GM23338 (cell line): ENCODE measurements around the gene MRPS26. TPM values are rescaled to one million over a fixed set of nuclear protein-coding genes. Genes with fewer than 3 reads are reported as not detected.

Source experiments
- ATAC-seq: fragments of 200-7000 bp; cut with Tn5 transposase; 3 replicates; pipeline ENCODE4 v1.9.1; 2020
- DNase-seq: peaks from one replicate; pipeline ENCODE4 v3.0.0-alpha.2; 2015; ENCODE audit warnings: low spot score
- H2AFZ ChIP-seq: fragments of 200-600 bp; sonication (generic); 2 replicates; pipeline ENCODE4 v1.8.0; 2016; ENCODE audit warnings: antibody characterized with exemption, mild to moderate bottlenecking, moderate library complexity
- H3F3A ChIP-seq: fragments of 200-600 bp; sonication (generic); replicated peaks from 2 replicates; pipeline ENCODE4 v1.8.0; 2017; ENCODE audit warnings: antibody characterized with exemption, mixed run types, low read depth
- H3K27ac ChIP-seq: fragments of 200-600 bp; sonication (generic); 2 replicates; pipeline ENCODE4 v1.6.1; 2016; ENCODE audit warnings: low read depth
- H3K27me3 ChIP-seq: fragments of 200-600 bp; sonication (generic); 2 replicates; pipeline ENCODE4 v1.8.0; 2016; ENCODE audit warnings: mild to moderate bottlenecking, mixed run types, moderate library complexity; ENCODE audit not compliant: insufficient read depth
- H3K36me3 ChIP-seq: fragments of 200-600 bp; sonication (generic); 2 replicates; pipeline ENCODE4 v1.8.0; 2016; ENCODE audit warnings: mild to moderate bottlenecking; ENCODE audit not compliant: insufficient read depth
- H3K4me1 ChIP-seq: fragments of 200-600 bp; sonication (generic); 2 replicates; pipeline ENCODE4 v1.8.0; 2016; ENCODE audit warnings: mild to moderate bottlenecking, moderate library complexity; ENCODE audit not compliant: insufficient read depth
- H3K4me2 ChIP-seq: fragments of 200-600 bp; sonication (generic); 2 replicates; pipeline ENCODE4 v1.7.1; 2017; ENCODE audit warnings: mixed run types
- H3K4me3 ChIP-seq: fragments of 200-600 bp; sonication (generic); 2 replicates; pipeline ENCODE4 v1.6.1; 2016; ENCODE audit warnings: mixed run types
- H3K79me2 ChIP-seq: fragments of 200-600 bp; sonication (generic); replicated peaks from 2 replicates; pipeline ENCODE4 v1.8.0; 2017; ENCODE audit warnings: mild to moderate bottlenecking; ENCODE audit not compliant: insufficient read depth
- H3K9me2 ChIP-seq: fragments of 200-600 bp; sonication (generic); 2 replicates; pipeline ENCODE4 v1.8.0; 2017; ENCODE audit not compliant: insufficient read depth
- H4K20me1 ChIP-seq: fragments of 200-600 bp; sonication (generic); replicated peaks from 2 replicates; pipeline ENCODE4 v1.8.0; 2017; ENCODE audit warnings: mild to moderate bottlenecking; ENCODE audit not compliant: insufficient read depth
- H3K27ac Mint-ChIP-seq: 2 replicates; pipeline ENCODE4 v1.8.0; 2020; ENCODE audit warnings: inconsistent platforms, mild to moderate bottlenecking, moderate library complexity, mixed read lengths
- H3K27me3 Mint-ChIP-seq: 3 replicates; pipeline ENCODE4 v1.8.0; 2022; ENCODE audit warnings: low read depth, mild to moderate bottlenecking, moderate library complexity, mixed read lengths, inconsistent platforms; ENCODE audit not compliant: insufficient read depth, poor library complexity
- H3K36me3 Mint-ChIP-seq: 3 replicates; pipeline ENCODE4 v1.8.0; 2021; ENCODE audit warnings: low read depth, mild to moderate bottlenecking, inconsistent platforms, moderate library complexity, mixed read lengths
- H3K4me1 Mint-ChIP-seq: 3 replicates; pipeline ENCODE4 v1.8.0; 2020; ENCODE audit warnings: mild to moderate bottlenecking, inconsistent platforms, mixed read lengths
- H3K4me3 Mint-ChIP-seq: 3 replicates; pipeline ENCODE4 v1.8.0; 2021; ENCODE audit warnings: moderate library complexity, mild to moderate bottlenecking, inconsistent platforms, mixed read lengths
- H3K9me3 Mint-ChIP-seq: 3 replicates; pipeline ENCODE4 v1.8.0; 2020; ENCODE audit warnings: moderate library complexity, mild to moderate bottlenecking, inconsistent platforms, mixed read lengths
- CREB1 ChIP-seq: fragments of 250-450 bp; sonication (Bioruptor Pico); IDR thresholded peaks from 2 replicates; pipeline ENCODE4 v1.5.0; 2020; ENCODE audit warnings: low read depth, mild to moderate bottlenecking, moderate library complexity
- CTCF ChIP-seq, 2 experiments: fragments of 200-600 bp in 1 of 2; sonication (generic) in 1 of 2; conservative IDR thresholded peaks; 2 replicates each; pipeline versions ENCODE4 v1.5.1 to v1.6.1; 2016 to 2017; ENCODE audit warnings: antibody characterized with exemption in 2 of 2, low read depth in 2 of 2, mild to moderate bottlenecking in 2 of 2, moderate library complexity in 1 of 2
- ETS1 ChIP-seq: IDR thresholded peaks from 2 replicates; pipeline ENCODE4 v1.6.1; 2016; ENCODE audit warnings: antibody characterized with exemption
- EZH2 ChIP-seq: fragments of 200-600 bp; sonication (generic); IDR thresholded peaks from one replicate; pipeline ENCODE4 v1.8.0; 2017; ENCODE audit warnings: antibody characterized with exemption, mild to moderate bottlenecking, low read depth; ENCODE audit not compliant: unreplicated experiment
- EZH2phosphoT487 ChIP-seq: fragments of 200-600 bp; sonication (generic); IDR thresholded peaks from one replicate; pipeline ENCODE4 v1.8.1; 2018; ENCODE audit warnings: antibody characterized with exemption; ENCODE audit not compliant: unreplicated experiment
- JUNB ChIP-seq: IDR thresholded peaks from one replicate; pipeline ENCODE4 v1.6.1; 2016; ENCODE audit warnings: antibody characterized with exemption; ENCODE audit not compliant: unreplicated experiment
- NANOG ChIP-seq: IDR thresholded peaks from 2 replicates; pipeline ENCODE4 v1.6.1; 2016; ENCODE audit warnings: antibody characterized with exemption, borderline replicate concordance
- POLR2AphosphoS5 ChIP-seq: IDR thresholded peaks from 2 replicates; pipeline ENCODE4 v1.6.1; 2016; ENCODE audit warnings: antibody characterized with exemption, low read depth
- REST ChIP-seq: IDR thresholded peaks from one replicate; pipeline ENCODE4 v1.6.1; 2018; ENCODE audit warnings: antibody characterized with exemption; ENCODE audit not compliant: unreplicated experiment
- STAT1 ChIP-seq: IDR thresholded peaks from one replicate; pipeline ENCODE4 v1.6.1; 2016; ENCODE audit warnings: antibody characterized with exemption; ENCODE audit not compliant: unreplicated experiment
- ZNF114 ChIP-seq: fragments of 250-450 bp; sonication (Bioruptor Pico); IDR thresholded peaks from 2 replicates; pipeline ENCODE4 v1.5.0; 2020; ENCODE audit warnings: mild to moderate bottlenecking, moderate library complexity
- ZNF331 ChIP-seq: fragments of 250-450 bp; sonication (Bioruptor Pico); IDR thresholded peaks from 2 replicates; pipeline ENCODE4 v1.5.0; 2020; ENCODE audit warnings: low read depth, mild to moderate bottlenecking, moderate library complexity
- ZNF462 ChIP-seq: fragments of 250-450 bp; sonication (Bioruptor Pico); IDR thresholded peaks from 2 replicates; pipeline ENCODE4 v1.5.0; 2020; ENCODE audit warnings: mild to moderate bottlenecking, moderate library complexity
- polyA plus RNA-seq: library from polyadenylated mRNA; unstranded; fragments of >200 nt; fragmentation: Nextera tagmentation; extraction: Ambion mirVana; gene quantifications from 2 replicates; pipeline ENCODE4 v1.2.1, GENCODE V29; 2016
- total RNA-seq: library from RNA; depleted of rRNA; stranded (reverse); fragments of >200 nt; shearing (Covaris generic); gene quantifications from 2 replicates; pipeline ENCODE4 v1.2.3, GENCODE V29; 2014

MRPS26 gene
- total and polyA plus RNA-seq, 2 experiments from 2014 or later, result 105 to 154 TPM

DNA sequence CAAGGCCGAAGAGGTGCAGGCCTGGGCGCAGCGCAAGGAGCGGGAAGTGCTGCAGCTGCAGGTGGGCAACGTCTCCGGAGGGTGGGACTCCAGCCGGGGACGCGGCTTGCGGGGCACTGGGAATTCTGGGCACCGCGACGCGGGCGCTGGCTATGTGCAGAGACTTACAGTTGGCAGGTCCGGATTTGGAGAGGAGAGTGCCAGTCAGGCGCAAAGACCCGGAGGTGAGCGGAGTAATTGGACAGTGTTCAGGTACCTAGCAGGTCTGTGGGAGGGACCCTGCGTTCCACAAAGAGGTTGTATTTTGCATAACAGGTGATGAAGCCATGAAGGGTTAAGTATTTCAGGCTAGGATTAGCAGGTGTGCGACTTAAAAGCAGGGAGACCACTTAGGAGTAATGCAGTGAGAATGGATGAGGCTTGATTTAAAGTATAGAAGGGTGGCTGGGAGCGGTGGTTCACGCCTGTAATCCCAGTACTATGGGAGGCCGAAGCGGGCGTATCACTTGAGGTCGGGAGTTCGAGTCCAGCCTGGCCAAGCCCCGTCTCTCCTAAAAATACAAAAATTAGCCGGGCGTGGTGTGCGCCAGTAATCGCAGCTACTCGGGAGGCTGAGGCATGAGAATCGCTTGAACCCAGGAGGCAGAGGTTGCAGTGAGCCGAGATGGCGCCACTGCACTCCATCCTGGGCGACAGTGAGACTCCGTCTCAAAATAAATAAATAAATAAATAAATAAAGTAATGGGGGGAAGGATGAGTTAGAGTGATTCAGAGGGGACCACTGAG lies 1.0 kb downstream of the MRPS26 start:
- H3K4me1 ChIP-seq, result peaks cover 18% of the 10 kb centered on the region
- H3K4me3 Mint-ChIP-seq, result peak overlapping the region; percentile 85
- no peak overlapping the region for H3K27ac ChIP-seq
- peak overlapping the region; percentile 96 for H3K4me2 ChIP-seq
- H3F3A ChIP-seq, result peaks cover 11% of the 10 kb centered on the region; the same call in 1 of the 2 replicates
- H3K9me3 Mint-ChIP-seq, result no peaks in the 10 kb centered on the region
- peaks cover 18% of the 10 kb centered on the region; the same call in 1 of the 2 replicates for H3K36me3 ChIP-seq
- peak; percentile 73 for DNase-seq
- H3K36me3 Mint-ChIP-seq, result peaks cover 40% of the 10 kb centered on the region
- H3K27ac Mint-ChIP-seq, result peak overlapping the region; percentile 61; the same call in 1 of the 2 replicates
- peak overlapping the region; percentile 94 for H3K4me3 ChIP-seq
- H3K27me3 ChIP-seq, result no peaks in the 10 kb centered on the region
- peak overlapping the region; percentile 83; the same call in 1 of the 2 replicates for H2AFZ ChIP-seq
- peaks cover 14% of the 10 kb centered on the region for H3K27me3 Mint-ChIP-seq
- peak; percentile 25 for ATAC-seq
- no peak for TF ChIP-seq ZNF331 (CRISPR knock-in tag)
- TF ChIP-seq EZH2phosphoT487, result no peak
- no peak for TF ChIP-seq ETS1
- TF ChIP-seq CTCF (conservative IDR thresholded peaks at IDR 0.05; ENCODE audit: low read depth in 2 of 2), result no peak
- no peak for TF ChIP-seq ZNF114 (CRISPR knock-in tag)
- no peak for TF ChIP-seq REST
- no peak for TF ChIP-seq JUNB
- no peak for TF ChIP-seq EZH2
- TF ChIP-seq ZNF462, result no peak
- TF ChIP-seq STAT1, result no peak
- no peak for TF ChIP-seq NANOG
- no peak for TF ChIP-seq CREB1 (CRISPR knock-in tag)
- no peak for TF ChIP-seq POLR2AphosphoS5
- peaks cover 11% of the 10 kb centered on the region for H3K79me2 ChIP-seq
- H3K9me2 ChIP-seq, result peaks cover 4% of the 10 kb centered on the region; the same call in 1 of the 2 replicates
- peaks cover 10% of the 10 kb centered on the region for H4K20me1 ChIP-seq
- peaks cover 19% of the 10 kb centered on the region for H3K4me1 Mint-ChIP-seq
